B cell (primary cell): ENCODE results near the gene RSAD1. TPM values are rescaled to one million over a fixed set of nuclear protein-coding genes. Genes with fewer than 3 reads are reported as not detected.

ENCODE experiments used
- ATAC-seq: fragments of 200-7000 bp; cut with Tn5 transposase; one replicate; pipeline ENCODE4 v1.10.0; 2021; ENCODE audit warnings: low read depth, mild to moderate bottlenecking, moderate number of reproducible peaks, moderate library complexity
- CTCF ChIA-PET: fragments of 350-600 bp; sonication (Branson Sonifier 250); formaldehyde crosslinking; loops from one replicate; lab custom pipeline; 2021; ENCODE audit warnings: antibody characterized with exemption, inconsistent platforms; lab: Charles Lee
- POLR2A ChIA-PET: fragments of 350-600 bp; sonication (Branson Sonifier 250); formaldehyde crosslinking; loops from one replicate; lab custom pipeline; 2021; ENCODE audit warnings: antibody characterized with exemption; lab: Charles Lee
- DNase-seq: peaks from one replicate; pipeline ENCODE4 v3.0.0; 2013
- H2AFZ ChIP-seq: 2 replicates; pipeline ENCODE4 v1.6.1; 2012; ENCODE audit warnings: mild to moderate bottlenecking, low read depth, low read length; ENCODE audit not compliant: insufficient read depth, poor library complexity, severe bottlenecking
- H3K27ac ChIP-seq, 2 donors: 1 replicate in 1 of 2; 2 replicates in 1 of 2; pipeline ENCODE4 v1.5.1; 2012 to 2013; ENCODE audit warnings: low read length in 2 of 2, mild to moderate bottlenecking in 2 of 2, moderate library complexity in 1 of 2
- H3K27me3 ChIP-seq, 4 experiments: fragments of 200-600 bp in 1 of 4; sonication (generic) in 1 of 4; replicated peaks in 1 of 4; 1 replicate in 2 of 4; 2 replicates in 2 of 4; pipeline versions ENCODE4 v1.6.1 to v1.7.0; 2013 to 2016; ENCODE audit warnings: low read length in 3 of 4, mild to moderate bottlenecking in 2 of 4, mixed read lengths in 1 of 4, moderate library complexity in 1 of 4; ENCODE audit not compliant: insufficient read depth in 4 of 4, control insufficient read depth in 3 of 4; ENCODE audit errors: control extremely low read depth in 1 of 4
- H3K36me3 ChIP-seq, 2 experiments: replicated peaks in 1 of 2; 1 replicate in 1 of 2; 2 replicates in 1 of 2; pipeline versions ENCODE4 v1.6.1 to v1.7.1; 2013; ENCODE audit warnings: low read length in 1 of 2; ENCODE audit not compliant: insufficient read depth in 2 of 2, control insufficient read depth in 1 of 2; ENCODE audit errors: control extremely low read depth in 1 of 2, extremely low read depth in 1 of 2
- H3K4me1 ChIP-seq, 2 donors: fragments of 200-600 bp in 1 of 2; sonication (generic) in 1 of 2; 1 replicate in 1 of 2; 2 replicates in 1 of 2; pipeline versions ENCODE4 v1.5.1 to v1.6.1; 2013 to 2017; ENCODE audit warnings: low read length in 2 of 2; ENCODE audit not compliant: control insufficient read depth in 2 of 2, insufficient read depth in 2 of 2
- H3K4me2 ChIP-seq: replicated peaks from 2 replicates; pipeline ENCODE3; 2012; ENCODE audit warnings: mild to moderate bottlenecking, low read depth, low read length; ENCODE audit not compliant: poor library complexity, severe bottlenecking
- H3K4me3 ChIP-seq, 5 experiments: fragments of 200-600 bp in 1 of 5; sonication (generic) in 1 of 5; 1 replicate in 3 of 5; 2 replicates in 2 of 5; pipeline versions ENCODE4 v1.5.1 to v1.7.0; 2011 to 2016; ENCODE audit warnings: low read length in 4 of 5, mild to moderate bottlenecking in 4 of 5, low read depth in 2 of 5, control low read depth in 1 of 5, moderate library complexity in 1 of 5; ENCODE audit not compliant: insufficient read depth in 1 of 5; ENCODE audit errors: control extremely low read depth in 1 of 5, extremely low read depth in 1 of 5
- H3K79me2 ChIP-seq: fragments of 200-600 bp; sonication (generic); one replicate; pipeline ENCODE4 v1.6.0; 2016; ENCODE audit warnings: low read length; ENCODE audit not compliant: control insufficient read depth, insufficient read depth
- H3K9ac ChIP-seq: fragments of 200-600 bp; sonication (generic); 2 replicates; pipeline ENCODE4 v1.6.1; 2017; ENCODE audit warnings: mild to moderate bottlenecking, low read length, moderate library complexity
- H3K9me3 ChIP-seq, 3 donors: one replicate each; pipeline versions ENCODE4 v1.6.1 to v1.7.1; 2013; ENCODE audit warnings: low read length in 2 of 3; ENCODE audit not compliant: control insufficient read depth in 2 of 3, insufficient read depth in 1 of 3; ENCODE audit errors: control extremely low read depth in 1 of 3
- H4K20me1 ChIP-seq: 2 replicates; pipeline ENCODE4 v1.6.0; 2012; ENCODE audit warnings: mild to moderate bottlenecking, low read length; ENCODE audit not compliant: insufficient read depth, control insufficient read depth, poor library complexity, severe bottlenecking
- H3K27ac Mint-ChIP-seq: one replicate; pipeline ENCODE4 v1.8.0; 2021; ENCODE audit warnings: mixed read lengths
- H3K27me3 Mint-ChIP-seq: one replicate; pipeline ENCODE4 v1.8.0; 2021; ENCODE audit warnings: mixed read lengths
- H3K4me1 Mint-ChIP-seq: one replicate; pipeline ENCODE4 v1.8.0; 2021; ENCODE audit warnings: mixed read lengths
- H3K4me3 Mint-ChIP-seq: one replicate; pipeline ENCODE4 v1.8.0; 2021; ENCODE audit warnings: mixed read lengths
- H3K9me3 Mint-ChIP-seq: one replicate; pipeline ENCODE4 v1.8.0; 2022; ENCODE audit warnings: mixed read lengths; ENCODE audit not compliant: insufficient read depth
- EZH2 ChIP-seq: IDR thresholded peaks from 2 replicates; pipeline ENCODE4 v1.6.1; 2012; ENCODE audit warnings: borderline replicate concordance, low read depth, mild to moderate bottlenecking, moderate library complexity, low read length; ENCODE audit not compliant: insufficient read depth, poor library complexity, severe bottlenecking
- WGBS: methylation state at CpG from one replicate; pipeline ENCODE4 v1.1.5; 2013; ENCODE audit warnings: missing lambda C conversion rate; ENCODE audit not compliant: insufficient coverage; 5-methylcytosine and 5-hydroxymethylcytosine counted together
- intact Hi-C: fragments of 100-400 bp; cut with micrococcal nuclease; formaldehyde crosslinking; loops from one replicate; pipeline ENCODE4 v1.10.0; 2022
- polyA plus RNA-seq: library from polyadenylated mRNA; depleted of rRNA; stranded (reverse); fragments of >200 nt; gene quantifications from 2 replicates; pipeline ENCODE4 v1.2.3, GENCODE V29; 2012
- total RNA-seq, 2 donors: library from RNA; stranded (reverse); fragments of 120-200 nt in 1 of 2; gene quantifications; 1 replicate in 1 of 2; 2 replicates in 1 of 2; pipeline versions ENCODE4 v1.2.3 to v1.2.4, GENCODE V29; 2013 to 2022
- TF ChIP-seq, protein P1 (sequence below): fragments of 200-600 bp; IDR thresholded peaks from one replicate; pipeline ENCODE4 v1.8.0; 2022; ENCODE audit warnings: antibody characterized with exemption, mild to moderate bottlenecking

Gene RSAD1
- total and polyA plus RNA-seq, 2 donors (not counting 1 experiment from before 2014, with no cell fraction given), result 53.4 to 63.9 TPM

DNA sequence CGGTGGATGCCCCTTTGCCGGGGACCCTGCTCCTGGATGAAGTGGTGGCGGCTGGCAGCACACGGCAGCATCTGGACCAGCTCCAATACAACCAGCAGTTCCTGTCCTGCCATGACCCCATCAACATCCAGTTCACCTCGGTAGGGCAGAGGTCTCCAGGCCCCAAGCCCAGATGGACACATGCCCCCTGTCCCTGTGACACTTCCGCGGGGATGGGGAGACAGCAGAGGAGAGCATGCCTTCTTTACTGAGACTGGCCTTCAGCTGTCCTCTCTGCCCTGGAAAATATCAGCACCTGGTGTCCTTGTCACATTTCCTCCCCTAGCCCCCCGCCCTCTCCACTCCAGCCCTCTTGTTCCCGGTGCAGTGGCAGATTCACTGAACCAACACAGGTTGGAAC lies 16.2 kb upstream of the RSAD1 start:
- H3K27me3 Mint-ChIP-seq, result no peaks in the 10 kb centered on the region
- H3K4me3 Mint-ChIP-seq, result no peak overlapping the region
- Histone ChIP-seq H4K20me1 (no peaks in the 10 kb centered on the region), H3K4me1 (peaks cover 0 to 24% of the 10 kb centered on the region in 2 donors), H3K79me2 (no peaks in the 10 kb centered on the region), H3K27ac (no peak overlapping the region), H3K9me3 (peaks cover 0 to 9% (median 0%) of the 10 kb centered on the region in 3 donors), H3K27me3 (peaks cover 0 to 1% (median 0%) of the 10 kb centered on the region in 4 experiments), H2AFZ (no peak overlapping the region), H3K4me2 (no peak overlapping the region), H3K4me3 (no peak overlapping the region), H3K9ac (no peak overlapping the region), H3K36me3 (peaks cover 0 to 7% of the 10 kb centered on the region in 2 experiments)
- ATAC-seq, result no peak
- H3K4me1 Mint-ChIP-seq, result peaks cover 35% of the 10 kb centered on the region
- DNase-seq, result no peak
- no peaks in the 10 kb centered on the region for H3K9me3 Mint-ChIP-seq
- ChIA-PET CTCF (no interaction called here), POLR2A (interaction anchor here (0.7 kb wide), 1 partner anchor 35 kb away, joined by 3 read pairs; no protein-coding TSS in a partner anchor)
- no peak for TF ChIP-seq EZH2
- TF ChIP-seq, protein P1, sequence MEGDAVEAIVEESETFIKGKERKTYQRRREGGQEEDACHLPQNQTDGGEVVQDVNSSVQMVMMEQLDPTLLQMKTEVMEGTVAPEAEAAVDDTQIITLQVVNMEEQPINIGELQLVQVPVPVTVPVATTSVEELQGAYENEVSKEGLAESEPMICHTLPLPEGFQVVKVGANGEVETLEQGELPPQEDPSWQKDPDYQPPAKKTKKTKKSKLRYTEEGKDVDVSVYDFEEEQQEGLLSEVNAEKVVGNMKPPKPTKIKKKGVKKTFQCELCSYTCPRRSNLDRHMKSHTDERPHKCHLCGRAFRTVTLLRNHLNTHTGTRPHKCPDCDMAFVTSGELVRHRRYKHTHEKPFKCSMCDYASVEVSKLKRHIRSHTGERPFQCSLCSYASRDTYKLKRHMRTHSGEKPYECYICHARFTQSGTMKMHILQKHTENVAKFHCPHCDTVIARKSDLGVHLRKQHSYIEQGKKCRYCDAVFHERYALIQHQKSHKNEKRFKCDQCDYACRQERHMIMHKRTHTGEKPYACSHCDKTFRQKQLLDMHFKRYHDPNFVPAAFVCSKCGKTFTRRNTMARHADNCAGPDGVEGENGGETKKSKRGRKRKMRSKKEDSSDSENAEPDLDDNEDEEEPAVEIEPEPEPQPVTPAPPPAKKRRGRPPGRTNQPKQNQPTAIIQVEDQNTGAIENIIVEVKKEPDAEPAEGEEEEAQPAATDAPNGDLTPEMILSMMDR, result no peak
- no peak overlapping the region for H3K27ac Mint-ChIP-seq
- WGBS, result 91% methylated on average over 7 of the region's 9 CpGs
- intact Hi-C loops, result no loop called here

DNA sequence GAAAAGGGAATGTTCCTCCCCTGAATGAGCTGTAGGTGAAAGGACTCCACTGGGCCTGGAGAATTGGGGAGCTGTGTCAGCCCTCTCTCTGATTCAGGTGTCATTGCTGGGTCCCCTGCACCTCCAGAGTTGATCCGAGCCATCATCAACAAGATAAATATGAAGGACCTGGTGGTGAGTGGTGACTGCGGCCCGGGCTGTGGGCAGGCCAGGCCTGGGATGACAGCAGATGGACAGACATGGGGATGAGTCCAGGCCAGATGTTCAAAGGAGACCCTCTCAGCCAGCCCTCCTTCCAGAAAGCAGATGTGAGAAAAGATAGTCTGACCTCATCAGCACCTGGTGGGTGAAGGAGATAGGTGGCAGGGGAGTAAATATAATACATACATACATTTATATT lies 14.5 kb upstream of the RSAD1 start:
- POLR2A ChIA-PET, result no interaction called here

More for the DNA sequence above, 14.5 kb upstream of the RSAD1 start:
- no peaks in the 10 kb centered on the region for H4K20me1 ChIP-seq
- Mint-ChIP-seq H3K4me3 (no peak overlapping the region), H3K9me3 (no peaks in the 10 kb centered on the region), H3K4me1 (peaks cover 45% of the 10 kb centered on the region), H3K27me3 (peaks cover 5% of the 10 kb centered on the region), H3K27ac (no peak overlapping the region)
- H3K9ac ChIP-seq, result no peak overlapping the region
- H3K79me2 ChIP-seq, result no peaks in the 10 kb centered on the region
- H3K36me3 ChIP-seq, result peaks cover 0 to 7% of the 10 kb centered on the region in 2 experiments
- no peak for TF ChIP-seq EZH2
- TF ChIP-seq, protein P1, result no peak
- CTCF ChIA-PET, result no interaction called here
- no peak overlapping the region for H2AFZ ChIP-seq
- peaks cover 0 to 18% (median 0%) of the 10 kb centered on the region in 3 donors for H3K9me3 ChIP-seq
- peaks cover 0 to 17% (median 7%) of the 10 kb centered on the region in 4 experiments for H3K27me3 ChIP-seq
- 94% methylated on average over 2 of the region's 3 CpGs for WGBS
- peaks cover 10 to 36% of the 10 kb centered on the region in 2 donors for H3K4me1 ChIP-seq
- no peak overlapping the region for H3K4me3 ChIP-seq
- no peak overlapping the region for H3K27ac ChIP-seq
- intact Hi-C loops, result no loop called here
- DNase-seq (no peak), ATAC-seq (no peak)
- H3K4me2 ChIP-seq, result no peak overlapping the region
